Measurements from ENCODE around the gene TGFBR3. TPM values are rescaled to one million over a fixed set of nuclear protein-coding genes. Genes with fewer than 3 reads are reported as not detected.

TGFBR3 gene
- total and polyA plus RNA-seq, 2 of the 4 experiments (the other 2 are of a cell fraction): 3.0 to 11.3 TPM

GRCh38 chr1:91761295-91761721 lies 124.6 kb downstream of the TGFBR3 start:
- peaks cover 2% of the 10 kb centered on the region; the same call in 1 of the 2 replicates for H3K36me3 ChIP-seq (ENCODE audit: control insufficient read depth, insufficient read depth, low read length)
- no peak overlapping the region for H3K14ac ChIP-seq (replicated peaks; ENCODE audit: low read depth, low read length)
- no peaks in the 10 kb centered on the region for H3K79me1 ChIP-seq (ENCODE audit: low read depth in 1 of 2, low read length in 2 of 2)
- POLR2A ChIA-PET (ENCODE audit: unreplicated experiment): interaction anchor here (1.0 kb wide), 1 partner anchor 19 kb away, joined by 3 read pairs; no protein-coding TSS in a partner anchor
- no peak overlapping the region for H3K4ac ChIP-seq (ENCODE audit: low read depth, low read length)
- no peak for ATAC-seq (ENCODE audit: low read depth)
- no peak overlapping the region for H3K4me2 ChIP-seq (ENCODE audit: low read depth, low read length)
- no peak overlapping the region for H4K5ac ChIP-seq (ENCODE audit: low read depth, low read length)
- H2BK15ac ChIP-seq (ENCODE audit: low read depth, low read length): no peak overlapping the region
- dilution Hi-C loops (cut with HindIII; ENCODE audit: low sequenced_read_pairs, unreplicated experiment): no loop called here
- DNase-seq: no peak
- no peaks in the 10 kb centered on the region for H3K27me3 ChIP-seq (ENCODE audit: control insufficient read depth, insufficient read depth, low read length)
- no peak overlapping the region for H2AK5ac ChIP-seq (ENCODE audit: low read depth, low read length)
- H3K56ac ChIP-seq (ENCODE audit: extremely low read depth, insufficient read depth, low read length): no peak overlapping the region
- H2BK20ac ChIP-seq (ENCODE audit: low read depth, low read length): no peak overlapping the region
- WGBS, 2 experiments (ENCODE audit: extremely low coverage in 2 of 2, insufficient read length in 1 of 2): no CpG with 5 or more reads among the region's 1 CpG
- BruUV-seq (replicated peaks): no TSS peak
- no peak overlapping the region for H3K9ac ChIP-seq (ENCODE audit: low read depth, low read length)
- TF ChIP-seq NFE2L2 (IDR thresholded peaks at IDR 0.05; ENCODE audit: low read depth, low read length): no peak
- no peak overlapping the region for H2AFZ ChIP-seq (replicated peaks; ENCODE audit: low read length, poor library complexity)
- peaks cover 10% of the 10 kb centered on the region for H3K4me1 ChIP-seq (ENCODE audit: control insufficient read depth, insufficient read depth, low read length)
- intact Hi-C loops (cut with micrococcal nuclease): loop anchor here (2.0 kb wide), 1 partner anchor 13 kb away; no protein-coding TSS in a partner anchor
- H3K9me1 ChIP-seq (ENCODE audit: insufficient read depth, low read length): peaks cover 2% of the 10 kb centered on the region; the same call in 1 of the 2 replicates
- H4K91ac ChIP-seq (ENCODE audit: insufficient read depth, low read depth, low read length): no peak overlapping the region
- in situ Hi-C loops (cut with MboI; ENCODE audit: low sequenced_read_pairs): no loop called here
- H4K8ac ChIP-seq (ENCODE audit: low read depth in 2 of 2, low read length in 2 of 2): no peak overlapping the region
- no peaks in the 10 kb centered on the region for H3K9me3 ChIP-seq (ENCODE audit: control insufficient read depth, insufficient read depth, low read length)
- H2AK9ac ChIP-seq (replicated peaks; ENCODE audit: low read depth, low read length, poor library complexity): no peak overlapping the region
- H3K4me3 ChIP-seq (ENCODE audit: insufficient read depth, low read depth, low read length): no peak overlapping the region
- CTCF ChIA-PET: interaction anchor here (0.6 to 0.7 kb wide), 2 partner anchors 45 to 121 kb away, joined by 3 read pairs; no protein-coding TSS in a partner anchor
- no peak overlapping the region for H3K23ac ChIP-seq (ENCODE audit: low read depth, low read length)
- no peak overlapping the region for H2BK5ac ChIP-seq (ENCODE audit: low read depth, low read length, poor library complexity, severe bottlenecking)
- no peaks in the 10 kb centered on the region for H4K20me1 ChIP-seq (ENCODE audit: insufficient read depth, low read length)
- H3K18ac ChIP-seq (ENCODE audit: low read depth, low read length): no peak overlapping the region
- no peak overlapping the region for H3K27ac ChIP-seq (ENCODE audit: insufficient read depth, low read length)
- H2BK120ac ChIP-seq (ENCODE audit: low read depth, low read length): no peak overlapping the region
